Stomach smooth muscle (tissue), 2 donors: ENCODE data around the gene RPUSD1.

Source experiments
- H3K27ac ChIP-seq: one replicate; pipeline ENCODE4 v1.7.0; 2013; ENCODE audit warnings: mild to moderate bottlenecking, low read length, inconsistent platforms
- H3K27me3 ChIP-seq, 2 donors: one replicate each; pipeline ENCODE4 v1.7.0; 2013; ENCODE audit warnings: low read length in 2 of 2; ENCODE audit not compliant: insufficient read depth in 2 of 2, control insufficient read depth in 1 of 2
- H3K36me3 ChIP-seq, 2 donors: one replicate each; pipeline ENCODE4 v1.7.0; 2013; ENCODE audit warnings: low read length in 2 of 2; ENCODE audit not compliant: control insufficient read depth in 2 of 2, insufficient read depth in 2 of 2
- H3K4me1 ChIP-seq: one replicate; pipeline ENCODE4 v1.7.0; 2013; ENCODE audit warnings: low read length; ENCODE audit not compliant: control insufficient read depth, insufficient read depth
- H3K4me3 ChIP-seq, 2 donors: one replicate each; pipeline ENCODE4 v1.7.0; 2013; ENCODE audit warnings: low read length in 2 of 2
- H3K9ac ChIP-seq, 2 donors: one replicate each; pipeline ENCODE4 v1.7.0; 2013; ENCODE audit warnings: low read length in 2 of 2, mild to moderate bottlenecking in 1 of 2
- H3K9me3 ChIP-seq, 2 donors: one replicate each; pipeline ENCODE4 v1.7.0; 2013; ENCODE audit warnings: low read length in 2 of 2; ENCODE audit not compliant: control insufficient read depth in 2 of 2
- donor health status: healthy.
- donor health status: Pancreatic carcinoma.

RPUSD1 gene

GRCh38 chr16:804193-805048, 16.2 kb upstream of the RPUSD1 start:
- H3K27me3 ChIP-seq, result peaks cover 11 to 25% of the 10 kb centered on the region in 2 donors
- H3K27ac ChIP-seq, result no peak overlapping the region
- H3K36me3 ChIP-seq, result no peaks in the 10 kb centered on the region

GRCh38 chr16:803754-804080, 15.5 kb upstream of the RPUSD1 start:
- Histone ChIP-seq H3K4me3 (no peak overlapping the region), H3K4me1 (peaks cover 14% of the 10 kb centered on the region), H3K9ac (no peak overlapping the region), H3K9me3 (no peaks in the 10 kb centered on the region), H3K27me3 (peaks cover 17 to 30% of the 10 kb centered on the region in 2 donors), H3K36me3 (no peaks in the 10 kb centered on the region), H3K27ac (no peak overlapping the region)

More at GRCh38 chr16:804193-805048, 16.2 kb upstream of the RPUSD1 start:
- Histone ChIP-seq H3K9me3 (no peaks in the 10 kb centered on the region), H3K9ac (no peak overlapping the region), H3K4me1 (peaks cover 14% of the 10 kb centered on the region), H3K4me3 (no peak overlapping the region)

- H3K27me3 ChIP-seq, result peaks cover 18 to 30% of the 10 kb centered on the region in 2 donors
- no peaks in the 10 kb centered on the region for H3K9me3 ChIP-seq
- no peak overlapping the region for H3K27ac ChIP-seq
- no peaks in the 10 kb centered on the region for H3K36me3 ChIP-seq
- no peak overlapping the region for H3K9ac ChIP-seq
- peaks cover 8% of the 10 kb centered on the region for H3K4me1 ChIP-seq
- H3K4me3 ChIP-seq, result no peak overlapping the region
Measured at GRCh38 chr16:802914-803753, 15.0 kb upstream of the RPUSD1 start.

- Histone ChIP-seq H3K27me3 (peaks cover 18 to 30% of the 10 kb centered on the region in 2 donors), H3K27ac (no peak overlapping the region), H3K36me3 (no peaks in the 10 kb centered on the region), H3K4me3 (no peak overlapping the region), H3K9ac (no peak overlapping the region), H3K4me1 (peaks cover 6% of the 10 kb centered on the region), H3K9me3 (no peaks in the 10 kb centered on the region)
Measured at GRCh38 chr16:802461-802860, 14.3 kb upstream of the RPUSD1 start.

- Histone ChIP-seq H3K9ac (no peak overlapping the region), H3K27ac (no peak overlapping the region), H3K9me3 (no peaks in the 10 kb centered on the region), H3K27me3 (peaks cover 21 to 31% of the 10 kb centered on the region in 2 donors), H3K4me1 (no peaks in the 10 kb centered on the region), H3K36me3 (no peaks in the 10 kb centered on the region), H3K4me3 (no peak overlapping the region)
Measured at GRCh38 chr16:801584-802363, 13.6 kb upstream of the RPUSD1 start.

- Histone ChIP-seq H3K27me3 (peaks cover 22 to 34% of the 10 kb centered on the region in 2 donors), H3K9ac (no peak overlapping the region), H3K36me3 (no peaks in the 10 kb centered on the region), H3K4me3 (no peak overlapping the region), H3K9me3 (no peaks in the 10 kb centered on the region), H3K4me1 (no peaks in the 10 kb centered on the region), H3K27ac (no peak overlapping the region)
Measured at GRCh38 chr16:800834-801511, 12.8 kb upstream of the RPUSD1 start.

GRCh38 chr16:799948-800833, 12.0 kb upstream of the RPUSD1 start, which contains the start of gene GNG13:
Gene GNG13 (minus strand): TSS chr16:800734. CDS start chr16:799077, 1,657 bp downstream.
- Histone ChIP-seq H3K4me3 (no peak within 1 kb of the TSS), H3K27me3 (peaks cover 22 to 34% of the 10 kb centered on the region in 2 donors)

GRCh38 chr16:799111-799947, 11.1 kb upstream of the RPUSD1 start:
- Histone ChIP-seq H3K9ac (no peak overlapping the region), H3K9me3 (no peaks in the 10 kb centered on the region), H3K27ac (no peak overlapping the region), H3K4me1 (no peaks in the 10 kb centered on the region), H3K27me3 (peaks cover 22 to 34% of the 10 kb centered on the region in 2 donors), H3K4me3 (no peak overlapping the region), H3K36me3 (no peaks in the 10 kb centered on the region)

More at GRCh38 chr16:799948-800833, 12.0 kb upstream of the RPUSD1 start, which contains the start of gene GNG13:
- Histone ChIP-seq H3K9ac (no peak within 1 kb of the TSS), H3K4me1 (no peaks in the 10 kb centered on the region), H3K36me3 (no peaks in the 10 kb centered on the region), H3K9me3 (no peaks in the 10 kb centered on the region), H3K27ac (no peak within 1 kb of the TSS)

- H3K27me3 ChIP-seq, result peaks cover 22 to 34% of the 10 kb centered on the region in 2 donors
- no peak overlapping the region for H3K9ac ChIP-seq
- no peaks in the 10 kb centered on the region for H3K4me1 ChIP-seq
- H3K9me3 ChIP-seq, result no peaks in the 10 kb centered on the region
- H3K4me3 ChIP-seq, result no peak overlapping the region
- H3K36me3 ChIP-seq, result no peaks in the 10 kb centered on the region
- no peak overlapping the region for H3K27ac ChIP-seq
Measured at GRCh38 chr16:798666-799065, 10.5 kb upstream of the RPUSD1 start.
